PC-9 (cell line): ENCODE data around the gene RPL23.

Source experiments
- CTCF ChIP-seq: fragments of 200-600 bp; sonication (generic); conservative IDR thresholded peaks from 2 replicates; pipeline ENCODE4 v1.6.1; 2017; ENCODE audit warnings: mixed run types, antibody characterized with exemption, mild to moderate bottlenecking, moderate library complexity
- EZH2 ChIP-seq: fragments of 200-600 bp; sonication (generic); IDR thresholded peaks from 2 replicates; pipeline ENCODE4 v1.8.0; 2017; ENCODE audit warnings: antibody characterized with exemption, low read depth

DNA sequence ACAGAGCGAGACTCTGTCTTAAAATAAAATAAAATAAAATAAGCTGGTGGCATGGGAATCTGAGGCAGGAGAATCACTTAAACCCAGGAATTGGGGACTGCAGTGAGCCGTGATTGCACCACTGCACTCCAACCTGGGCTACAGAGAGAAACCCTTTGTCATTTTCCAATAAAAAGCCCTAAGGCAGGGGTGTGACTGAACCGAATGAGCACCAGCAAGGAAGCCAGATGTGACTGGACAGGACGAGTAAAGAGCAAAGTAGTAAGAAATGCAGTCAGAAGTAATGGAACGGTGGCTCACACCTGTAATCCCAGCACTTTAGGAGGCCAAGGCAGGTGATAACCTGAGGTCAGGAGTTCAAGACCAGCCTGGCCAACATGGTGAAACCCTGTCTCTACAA, 3.8 kb upstream of the RPL23 start:
- no peak for TF ChIP-seq CTCF
- TF ChIP-seq EZH2, result no peak
